Left lung (tissue), 10 donors: ENCODE measurements around the gene POP7. TPM values are rescaled to one million over a fixed set of nuclear protein-coding genes. Genes with fewer than 3 reads are reported as not detected.

Source experiments
- ATAC-seq: fragments of 200-7000 bp; cut with Tn5 transposase; one replicate; pipeline ENCODE4 v1.9.1; 2020; ENCODE audit warnings: moderate library complexity
- DNase-seq, 4 donors: peaks; one replicate each; pipeline ENCODE4 v3.0.0-alpha.2; 2013 to 2020
- H3K27ac ChIP-seq, 2 donors: fragments of 200-600 bp; sonication (generic) in 1 of 2; one replicate each; pipeline versions ENCODE4 v1.5.0 to v1.8.0; 2020 to 2021
- H3K27me3 ChIP-seq, 2 donors: fragments of 200-600 bp; sonication (generic) in 1 of 2; one replicate each; pipeline versions ENCODE4 v1.5.0 to v1.8.0; 2020 to 2021
- H3K36me3 ChIP-seq, 2 donors: fragments of 200-600 bp; sonication (generic) in 1 of 2; one replicate each; pipeline versions ENCODE4 v1.5.0 to v1.8.0; 2020 to 2021
- H3K4me1 ChIP-seq, 2 donors: fragments of 200-600 bp; one replicate each; pipeline ENCODE4 v1.8.0; 2021
- H3K4me3 ChIP-seq, 2 donors: fragments of 200-600 bp; sonication (generic) in 1 of 2; one replicate each; pipeline versions ENCODE4 v1.5.0 to v1.8.0; 2020 to 2021; ENCODE audit warnings: mild to moderate bottlenecking in 1 of 2
- H3K9me3 ChIP-seq, 2 donors: fragments of 200-600 bp; sonication (generic) in 1 of 2; one replicate each; pipeline versions ENCODE4 v1.5.0 to v1.8.0; 2020 to 2021
- intact Hi-C, 2 donors: fragments of 100-400 bp; cut with DNase I; formaldehyde crosslinking; loops; one replicate each; pipeline versions ENCODE4 v1.11.2 to v1.14.2; 2022
- polyA plus RNA-seq, 6 donors: library from polyadenylated mRNA; unstranded; fragments of 120-200 nt; gene quantifications; one replicate each; pipeline ENCODE4 v1.2.1, GENCODE V29; 2013; ENCODE audit not compliant: insufficient read length in 6 of 6
- total RNA-seq, 2 donors: library from RNA; stranded (reverse); fragmentation: NEBNext Ultra II Directional; extraction: Animal tissue kit (Norgen Biotek cat#: 25700); gene quantifications; one replicate each; pipeline ENCODE4 v1.2.1, GENCODE V29; 2021
- TF ChIP-seq, protein P1 (sequence below), 2 donors: fragments of 200-600 bp; sonication (generic) in 1 of 2; IDR thresholded peaks; one replicate each; pipeline versions ENCODE4 v1.5.0 to v1.8.0; 2021; ENCODE audit warnings: antibody characterized with exemption in 2 of 2
- donor health status: DM: no; HTN: yes; CAD: no.
- donor health status: DM: no; HTN: no; CAD: no.

Gene POP7
- total and polyA plus RNA-seq, 8 donors, result 15.8 to 29.7 (median 21.4) TPM

DNA sequence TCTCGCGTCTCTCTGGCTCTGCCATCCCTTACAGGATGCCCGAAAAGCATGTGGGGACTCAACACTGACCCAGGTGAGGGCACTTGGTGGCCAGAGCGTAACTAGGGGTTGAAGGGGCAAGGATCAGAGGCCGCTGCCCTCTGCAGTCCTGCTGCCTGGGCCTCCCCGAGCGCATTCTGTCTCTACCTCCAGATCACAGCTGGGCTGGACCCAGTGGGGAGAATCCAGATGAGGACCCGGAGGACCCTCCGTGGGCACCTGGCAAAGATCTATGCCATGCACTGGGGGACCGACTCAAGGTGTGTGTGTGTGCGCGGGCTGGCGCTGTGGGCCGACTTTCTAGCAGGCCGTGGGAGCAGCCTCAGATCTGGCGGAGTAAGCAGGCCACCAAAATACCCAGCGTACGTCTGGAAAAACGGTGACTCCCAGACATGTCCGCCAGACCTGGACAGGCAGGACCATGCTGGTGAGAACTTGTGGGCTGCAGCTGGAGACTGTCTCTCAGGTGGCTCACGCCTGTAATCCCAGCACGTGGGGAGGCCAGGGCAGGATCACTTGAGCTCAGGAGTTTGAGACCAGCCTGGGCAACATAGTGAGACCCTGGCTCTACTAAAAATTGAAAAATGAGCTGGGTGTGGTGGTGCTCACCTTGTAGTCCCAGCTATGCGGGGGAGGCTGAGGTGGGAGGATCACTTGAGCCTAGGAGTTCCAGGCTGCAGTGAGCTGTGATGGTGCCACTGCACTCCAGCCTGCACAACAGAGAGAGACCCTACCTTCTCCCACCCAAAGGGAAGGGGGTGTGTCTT is 29.2 kb upstream of the POP7 start:
- Histone ChIP-seq H3K9me3 (no peaks in the 10 kb centered on the region), H3K4me3 (peak overlapping the region in 1 of 2 donors; percentile 95), H3K36me3 (peaks cover 0 to 55% of the 10 kb centered on the region in 2 donors), H3K27ac (peak overlapping the region; percentile 96 to 98), H3K4me1 (peaks cover 5 to 57% of the 10 kb centered on the region in 2 donors), H3K27me3 (no peaks in the 10 kb centered on the region)
- TF ChIP-seq, protein P1, sequence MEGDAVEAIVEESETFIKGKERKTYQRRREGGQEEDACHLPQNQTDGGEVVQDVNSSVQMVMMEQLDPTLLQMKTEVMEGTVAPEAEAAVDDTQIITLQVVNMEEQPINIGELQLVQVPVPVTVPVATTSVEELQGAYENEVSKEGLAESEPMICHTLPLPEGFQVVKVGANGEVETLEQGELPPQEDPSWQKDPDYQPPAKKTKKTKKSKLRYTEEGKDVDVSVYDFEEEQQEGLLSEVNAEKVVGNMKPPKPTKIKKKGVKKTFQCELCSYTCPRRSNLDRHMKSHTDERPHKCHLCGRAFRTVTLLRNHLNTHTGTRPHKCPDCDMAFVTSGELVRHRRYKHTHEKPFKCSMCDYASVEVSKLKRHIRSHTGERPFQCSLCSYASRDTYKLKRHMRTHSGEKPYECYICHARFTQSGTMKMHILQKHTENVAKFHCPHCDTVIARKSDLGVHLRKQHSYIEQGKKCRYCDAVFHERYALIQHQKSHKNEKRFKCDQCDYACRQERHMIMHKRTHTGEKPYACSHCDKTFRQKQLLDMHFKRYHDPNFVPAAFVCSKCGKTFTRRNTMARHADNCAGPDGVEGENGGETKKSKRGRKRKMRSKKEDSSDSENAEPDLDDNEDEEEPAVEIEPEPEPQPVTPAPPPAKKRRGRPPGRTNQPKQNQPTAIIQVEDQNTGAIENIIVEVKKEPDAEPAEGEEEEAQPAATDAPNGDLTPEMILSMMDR (IDR thresholded peaks at IDR 0.05), result no peak
- DNase-seq, result no peak
- intact Hi-C loops, result no loop called here
- ATAC-seq, result no peak

DNA sequence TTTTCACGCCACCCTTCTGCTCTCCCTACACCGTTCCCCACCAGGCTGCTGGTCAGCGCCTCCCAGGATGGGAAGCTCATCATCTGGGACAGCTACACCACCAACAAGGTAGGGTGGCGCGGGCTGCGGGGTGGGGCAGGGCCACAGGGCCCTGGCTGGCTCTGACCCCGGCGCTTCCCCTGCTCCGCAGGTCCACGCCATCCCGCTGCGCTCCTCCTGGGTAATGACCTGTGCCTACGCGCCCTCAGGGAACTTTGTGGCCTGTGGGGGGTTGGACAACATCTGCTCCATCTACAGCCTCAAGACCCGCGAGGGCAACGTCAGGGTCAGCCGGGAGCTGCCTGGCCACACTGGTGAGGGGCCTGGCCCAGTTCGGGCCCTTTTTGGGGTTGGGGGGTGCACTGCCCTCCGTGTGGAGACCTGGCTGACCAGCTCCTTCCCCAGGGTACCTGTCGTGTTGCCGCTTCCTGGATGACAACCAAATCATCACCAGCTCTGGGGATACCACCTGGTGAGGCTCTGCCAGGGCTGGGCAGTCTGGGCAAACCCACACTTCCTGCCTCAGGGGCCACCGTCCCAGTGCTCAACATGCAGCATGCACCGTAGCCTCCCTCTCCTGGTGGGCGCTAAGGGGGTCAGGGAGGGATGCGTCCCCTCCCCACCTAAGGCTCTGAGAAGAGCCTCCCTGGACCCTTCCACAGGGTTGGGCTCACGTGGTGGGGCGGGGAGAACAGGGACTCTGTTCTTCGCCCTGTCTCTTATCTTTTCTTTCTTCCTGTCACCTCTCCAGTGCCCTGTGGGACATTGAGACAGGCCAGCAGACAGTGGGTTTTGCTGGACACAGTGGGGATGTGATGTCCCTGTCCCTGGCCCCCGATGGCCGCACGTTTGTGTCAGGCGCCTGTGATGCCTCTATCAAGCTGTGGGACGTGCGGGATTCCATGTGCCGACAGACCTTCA is 28.3 kb upstream of the POP7 start:
- intact Hi-C loops, result no loop called here
- H3K27ac ChIP-seq, result peak overlapping the region in 1 of 2 donors; percentile 98
- TF ChIP-seq, protein P1 (IDR thresholded peaks at IDR 0.05), result no peak
- H3K36me3 ChIP-seq, result peaks cover 0 to 64% of the 10 kb centered on the region in 2 donors
- H3K4me3 ChIP-seq, result no peak overlapping the region
- H3K4me1 ChIP-seq, result peaks cover 5 to 55% of the 10 kb centered on the region in 2 donors
- ATAC-seq, result no peak
- H3K9me3 ChIP-seq, result no peaks in the 10 kb centered on the region
- peak in 1 of 4 donors; percentile 79 for DNase-seq
- H3K27me3 ChIP-seq, result no peaks in the 10 kb centered on the region

DNA sequence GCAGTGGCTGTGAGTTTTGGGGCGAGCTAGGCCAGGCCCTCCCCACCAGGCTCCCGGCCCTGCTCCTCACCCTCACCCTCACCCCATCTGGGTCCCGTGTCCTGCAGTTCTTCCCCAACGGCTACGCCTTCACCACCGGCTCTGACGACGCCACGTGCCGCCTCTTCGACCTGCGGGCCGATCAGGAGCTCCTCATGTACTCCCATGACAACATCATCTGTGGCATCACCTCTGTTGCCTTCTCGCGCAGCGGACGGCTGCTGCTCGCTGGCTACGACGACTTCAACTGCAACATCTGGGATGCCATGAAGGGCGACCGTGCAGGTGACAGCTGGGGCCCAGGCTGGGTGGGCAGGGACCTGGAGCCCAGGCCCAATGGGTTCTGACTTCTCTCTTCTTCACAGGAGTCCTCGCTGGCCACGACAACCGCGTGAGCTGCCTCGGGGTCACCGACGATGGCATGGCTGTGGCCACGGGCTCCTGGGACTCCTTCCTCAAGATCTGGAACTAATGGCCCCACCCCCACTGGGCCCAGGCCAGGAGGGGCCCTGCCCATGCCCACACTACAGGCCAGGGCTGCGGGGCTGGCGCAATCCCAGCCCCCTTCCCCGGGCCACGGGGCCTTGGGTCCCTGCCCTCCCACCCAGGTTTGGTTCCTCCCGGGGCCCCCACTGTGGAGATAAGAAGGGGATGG is 27.5 kb upstream of the POP7 start:
- H3K4me1 ChIP-seq, result peaks cover 5 to 50% of the 10 kb centered on the region in 2 donors
- H3K9me3 ChIP-seq, result no peaks in the 10 kb centered on the region
- ATAC-seq (no peak), DNase-seq (peak in 1 of 4 donors; percentile 78)
- H3K4me3 ChIP-seq, result no peak overlapping the region
- H3K27me3 ChIP-seq, result no peaks in the 10 kb centered on the region
- intact Hi-C loops, result no loop called here
- peaks cover 0 to 72% of the 10 kb centered on the region in 2 donors for H3K36me3 ChIP-seq
- H3K27ac ChIP-seq, result peak overlapping the region in 1 of 2 donors; percentile 50
- TF ChIP-seq, protein P1 (IDR thresholded peaks at IDR 0.05), result no peak

DNA sequence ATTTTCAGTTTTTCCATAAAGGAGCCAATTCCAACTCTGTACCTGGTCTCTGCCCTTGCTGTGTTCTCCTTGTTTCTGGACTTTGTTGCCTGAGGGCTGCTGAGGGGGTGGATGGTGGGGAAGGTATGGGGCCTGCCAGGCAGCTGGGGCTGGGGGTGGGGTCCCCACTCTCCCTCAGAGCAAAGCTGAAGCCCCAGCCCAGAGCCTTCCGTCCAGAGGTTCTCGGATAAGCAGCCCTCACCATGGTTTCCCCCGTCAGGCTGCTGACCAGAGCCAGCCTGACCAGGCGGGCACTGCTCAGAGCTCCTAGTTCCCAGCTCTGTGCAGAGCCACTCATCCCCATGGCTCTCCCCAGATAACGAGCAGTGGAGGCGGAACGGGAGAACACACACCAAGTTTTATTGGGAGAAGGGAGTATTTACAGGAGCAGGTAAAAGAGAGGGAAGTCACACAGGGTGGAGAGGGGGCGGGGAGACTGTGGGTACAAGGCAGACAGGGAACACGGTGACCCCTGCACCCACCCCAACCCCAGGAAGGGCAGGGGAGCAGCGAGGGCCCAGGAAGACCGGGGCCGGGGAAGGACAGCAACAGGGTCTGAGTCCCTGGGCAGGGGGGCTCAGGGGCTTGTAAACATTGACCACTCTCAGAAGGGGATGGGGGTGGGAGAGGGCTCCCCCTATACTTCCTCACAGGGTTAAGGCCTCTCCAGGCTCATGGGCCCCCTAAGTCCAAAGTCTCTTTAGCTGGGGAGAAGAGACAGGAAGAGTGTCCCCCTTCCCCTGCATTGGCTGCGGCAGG is 26.6 kb upstream of the POP7 start:
- Histone ChIP-seq H3K9me3 (no peaks in the 10 kb centered on the region), H3K4me3 (no peak overlapping the region), H3K27me3 (no peaks in the 10 kb centered on the region), H3K4me1 (peaks cover 5 to 50% of the 10 kb centered on the region in 2 donors), H3K27ac (peak overlapping the region in 1 of 2 donors; percentile 50), H3K36me3 (peaks cover 0 to 81% of the 10 kb centered on the region in 2 donors)
- ATAC-seq (no peak), DNase-seq (no peak)
- TF ChIP-seq, protein P1 (IDR thresholded peaks at IDR 0.05), result no peak
- intact Hi-C loops, result no loop called here
